ENCODE measurements around the gene C10orf90.

GRCh38 chr10:126592901-126593300, 77.6 kb downstream of the C10orf90 start:
- no peak for TF ChIP-seq POLR2AphosphoS5 (IDR thresholded peaks at IDR 0.05)
- no peak for TF ChIP-seq CTCF (IDR thresholded peaks at IDR 0.05)
- TF ChIP-seq POLR2A (IDR thresholded peaks at IDR 0.05; ENCODE audit: low read depth) = no peak
